ENCODE measurements around the gene VMO1. TPM values are rescaled to one million over a fixed set of nuclear protein-coding genes. Genes with fewer than 3 reads are reported as not detected.

Gene VMO1
- total and polyA plus RNA-seq, 2 experiments from 2014 or later = 0.93 TPM; not detected in 1

GRCh38 chr17:4782652-4783051, 3.5 kb downstream of the VMO1 start:
- Histone ChIP-seq H3K36me3 (ENCODE audit: low read depth) (no peaks in the 10 kb centered on the region), H3K79me2 (ENCODE audit: insufficient read depth) (no peaks in the 10 kb centered on the region), H3K9ac (no peak overlapping the region), H3F3A (ENCODE audit: insufficient read depth) (no peaks in the 10 kb centered on the region; the same call in 1 of the 2 replicates), H2AFZ (no peak overlapping the region), H3K9me3 (ENCODE audit: low read depth) (no peaks in the 10 kb centered on the region), H4K20me1 (ENCODE audit: insufficient read depth) (no peaks in the 10 kb centered on the region), H3K4me2 (ENCODE audit: unreplicated experiment) (no peak overlapping the region), H3K4me3 (no peak overlapping the region), H3K9me2 (ENCODE audit: insufficient read depth) (no peaks in the 10 kb centered on the region), H3K27me3 (replicated peaks; ENCODE audit: insufficient read depth) (peaks cover 23% of the 10 kb centered on the region), H3K4me1 (ENCODE audit: insufficient read depth) (peaks cover 14% of the 10 kb centered on the region; the same call in 1 of the 2 replicates), H3K27ac (no peak overlapping the region)
- TF ChIP-seq EZH2phosphoT487 (IDR thresholded peaks at IDR 0.05; ENCODE audit: insufficient read depth, low read depth) = no peak
- TF ChIP-seq EZH2 (IDR thresholded peaks at IDR 0.05; ENCODE audit: insufficient read depth, poor library complexity, severe bottlenecking) = no peak
- WGBS, 2 experiments (ENCODE audit: low coverage in 1 of 2, low lambda C conversion rate in 2 of 2, missing lambda C conversion rate in 2 of 2) = 14 to 22% methylated on average over 20 to 28 of the region's 28 CpGs
- in situ Hi-C loops (cut with MboI) = no loop called here
- no peak for DNase-seq

- H3K9ac ChIP-seq = no peak overlapping the region
- no peak overlapping the region for H3K27ac ChIP-seq
- no peaks in the 10 kb centered on the region for H3K9me2 ChIP-seq (ENCODE audit: insufficient read depth)
- H3F3A ChIP-seq (ENCODE audit: insufficient read depth) = no peaks in the 10 kb centered on the region
- H3K9me3 ChIP-seq (ENCODE audit: low read depth) = no peaks in the 10 kb centered on the region
- no peaks in the 10 kb centered on the region for H4K20me1 ChIP-seq (ENCODE audit: insufficient read depth)
- WGBS, 2 experiments (ENCODE audit: low coverage in 1 of 2, low lambda C conversion rate in 2 of 2, missing lambda C conversion rate in 2 of 2) = 48% methylated on average over 11 of the region's 11 CpGs
- peaks cover 23% of the 10 kb centered on the region for H3K27me3 ChIP-seq (replicated peaks; ENCODE audit: insufficient read depth)
- H2AFZ ChIP-seq = no peak overlapping the region
- no peak overlapping the region for H3K4me2 ChIP-seq (ENCODE audit: unreplicated experiment)
- H3K79me2 ChIP-seq (ENCODE audit: insufficient read depth) = no peaks in the 10 kb centered on the region
- H3K36me3 ChIP-seq (ENCODE audit: low read depth) = no peaks in the 10 kb centered on the region
- DNase-seq = no peak
- in situ Hi-C loops (cut with MboI) = no loop called here
- H3K4me3 ChIP-seq = no peak overlapping the region
- H3K4me1 ChIP-seq (ENCODE audit: insufficient read depth) = 0 out of 2 replicates have a peak, but pooled peaks cover 2% of the 10 kb centered on the region
- TF ChIP-seq EZH2phosphoT487 (IDR thresholded peaks at IDR 0.05; ENCODE audit: insufficient read depth, low read depth) (no peak), EZH2 (IDR thresholded peaks at IDR 0.05; ENCODE audit: insufficient read depth, poor library complexity, severe bottlenecking) (no peak)
These were observed 5.7 kb downstream of the VMO1 start for GRCh38 chr17:4780325-4780955.

GRCh38 chr17:4777969-4778760, 8.0 kb downstream of the VMO1 start:
- in situ Hi-C loops (cut with MboI) = no loop called here
- no peaks in the 10 kb centered on the region for H3F3A ChIP-seq (ENCODE audit: insufficient read depth)
- no peak overlapping the region for H3K27ac ChIP-seq
- H3K36me3 ChIP-seq (ENCODE audit: low read depth) = no peaks in the 10 kb centered on the region
- TF ChIP-seq EZH2 (IDR thresholded peaks at IDR 0.05; ENCODE audit: insufficient read depth, poor library complexity, severe bottlenecking) (no peak), EZH2phosphoT487 (IDR thresholded peaks at IDR 0.05; ENCODE audit: insufficient read depth, low read depth) (no peak)
- no peaks in the 10 kb centered on the region for H3K9me2 ChIP-seq (ENCODE audit: insufficient read depth)
- H4K20me1 ChIP-seq (ENCODE audit: insufficient read depth) = no peaks in the 10 kb centered on the region
- no peaks in the 10 kb centered on the region for H3K4me1 ChIP-seq (ENCODE audit: insufficient read depth)
- 54 to 60% methylated on average over 9 of the region's 9 CpGs for WGBS, 2 experiments (ENCODE audit: low coverage in 1 of 2, low lambda C conversion rate in 2 of 2, missing lambda C conversion rate in 2 of 2)
- H3K9me3 ChIP-seq (ENCODE audit: low read depth) = no peaks in the 10 kb centered on the region
- peaks cover 15% of the 10 kb centered on the region for H3K27me3 ChIP-seq (replicated peaks; ENCODE audit: insufficient read depth)
- no peak overlapping the region for H3K9ac ChIP-seq
- H3K4me3 ChIP-seq = no peak overlapping the region
- H2AFZ ChIP-seq = no peak overlapping the region
- peak; percentile 10 for DNase-seq
- no peaks in the 10 kb centered on the region for H3K79me2 ChIP-seq (ENCODE audit: insufficient read depth)
- H3K4me2 ChIP-seq (ENCODE audit: unreplicated experiment) = no peak overlapping the region

GRCh38 chr17:4772235-4772613, 13.9 kb downstream of the VMO1 start:
- Histone ChIP-seq H3K79me2 (ENCODE audit: insufficient read depth) (no peaks in the 10 kb centered on the region), H3K27me3 (replicated peaks; ENCODE audit: insufficient read depth) (peaks cover 11% of the 10 kb centered on the region), H3K9ac (no peak overlapping the region), H2AFZ (no peak overlapping the region), H3K4me2 (ENCODE audit: unreplicated experiment) (no peak overlapping the region), H3K4me3 (no peak overlapping the region), H3F3A (ENCODE audit: insufficient read depth) (peaks cover 7% of the 10 kb centered on the region; the same call in 1 of the 2 replicates), H4K20me1 (ENCODE audit: insufficient read depth) (no peaks in the 10 kb centered on the region), H3K9me3 (ENCODE audit: low read depth) (no peaks in the 10 kb centered on the region), H3K36me3 (ENCODE audit: low read depth) (no peaks in the 10 kb centered on the region), H3K4me1 (ENCODE audit: insufficient read depth) (peaks cover 9% of the 10 kb centered on the region; the same call in 1 of the 2 replicates), H3K27ac (no peak overlapping the region), H3K9me2 (ENCODE audit: insufficient read depth) (no peaks in the 10 kb centered on the region)
- TF ChIP-seq EZH2 (IDR thresholded peaks at IDR 0.05; ENCODE audit: insufficient read depth, poor library complexity, severe bottlenecking) (no peak), EZH2phosphoT487 (IDR thresholded peaks at IDR 0.05; ENCODE audit: insufficient read depth, low read depth) (no peak)
- in situ Hi-C loops (cut with MboI) = no loop called here
- DNase-seq = no peak
- 43 to 54% methylated on average over 10 of the region's 10 CpGs for WGBS, 2 experiments (ENCODE audit: low coverage in 1 of 2, low lambda C conversion rate in 2 of 2, missing lambda C conversion rate in 2 of 2)
